GM18868 (cell line): ENCODE measurements around the gene IDH3A.
"Not testable (repeated sequence)": the region's sequence is repeated elsewhere in the genome, so short reads cannot be mapped to it uniquely, and the experiment has no call there.

Experiments used
- ATAC-seq: cut with Tn5 transposase; IDR thresholded peaks from one replicate; pipeline ENCODE4 v1.9.1; 2021; ENCODE audit warnings: mild to moderate bottlenecking, moderate library complexity; ENCODE audit not compliant: unreplicated experiment

The IDH3A gene

DNA sequence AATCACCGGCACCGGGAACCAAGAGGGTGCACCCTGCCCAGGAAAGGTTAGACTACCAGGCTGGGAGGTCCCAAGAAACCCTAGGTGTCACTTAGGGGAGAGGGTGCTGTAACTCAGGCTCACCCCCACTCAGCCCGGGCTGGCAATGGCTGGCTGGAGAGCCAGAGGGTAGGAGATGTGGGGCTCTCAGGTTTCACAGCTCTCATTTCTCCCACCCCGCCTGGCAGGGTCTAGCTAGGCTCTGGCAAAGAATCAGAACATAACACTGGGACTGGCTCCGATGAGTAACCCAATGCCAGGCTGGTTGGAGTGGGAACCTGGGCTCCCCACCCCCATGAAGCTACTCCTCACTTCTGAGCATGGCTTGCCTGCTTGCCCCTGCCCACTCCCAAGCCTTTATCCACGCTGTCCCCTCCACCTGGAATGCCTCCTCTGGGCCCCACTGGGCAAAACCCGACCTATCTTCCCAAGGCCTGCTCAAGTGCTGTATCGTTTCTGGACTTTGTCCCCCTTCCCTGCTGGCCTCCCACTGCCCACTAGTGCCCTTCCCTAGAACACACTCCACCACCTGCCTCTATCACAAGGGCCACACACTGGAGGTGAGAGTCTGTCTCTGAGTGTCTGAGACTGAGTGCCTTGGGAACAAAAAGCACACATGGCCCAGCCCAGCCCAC, 19.9 kb upstream of the IDH3A start:
- no peak for ATAC-seq

- no peak for ATAC-seq
Observed at GRCh38 chr15:78129751-78130287, 19.3 kb upstream of the IDH3A start.

DNA sequence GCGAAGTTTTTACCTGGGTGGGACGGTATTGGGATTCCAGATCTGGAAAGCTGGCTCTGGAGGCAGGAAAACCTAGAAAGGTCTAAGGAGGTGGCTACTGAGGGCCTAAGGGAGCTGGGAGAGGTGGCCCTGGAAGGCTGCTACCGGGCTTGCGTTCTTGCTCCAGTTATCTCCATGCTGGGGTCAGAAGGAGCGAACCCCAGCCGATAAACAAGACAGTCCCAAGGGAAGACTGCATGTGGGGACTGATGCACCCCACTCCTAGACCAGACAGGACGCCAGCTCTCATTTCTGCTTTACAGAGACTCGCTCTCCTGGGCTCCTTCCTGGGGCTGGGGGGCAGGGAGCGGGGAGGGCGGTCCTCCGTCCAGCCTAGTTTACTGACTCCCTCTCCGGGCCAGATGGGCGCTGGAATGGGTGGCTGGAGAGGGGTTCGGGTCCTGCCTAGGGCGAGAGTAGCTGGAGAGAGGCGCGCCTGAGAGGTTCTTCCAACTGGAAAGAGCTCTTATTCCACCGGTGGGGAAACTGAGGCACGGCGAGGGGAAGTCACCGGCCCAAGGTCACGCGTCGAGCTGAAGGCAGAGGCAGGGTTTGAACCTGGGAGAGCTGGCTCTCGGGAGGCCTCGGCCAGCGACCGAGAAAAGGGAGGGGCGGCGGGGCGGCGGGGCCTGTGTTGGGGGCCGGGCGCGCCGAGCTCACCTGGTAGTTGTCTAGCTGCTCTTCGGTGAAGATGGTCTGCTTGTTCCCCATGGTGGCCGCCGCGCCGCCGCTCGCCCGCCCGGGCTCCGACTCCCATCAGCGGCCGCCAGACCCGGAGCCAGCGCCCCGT, 18.5 kb upstream of the IDH3A start:
- peak; percentile 40 for ATAC-seq

DNA sequence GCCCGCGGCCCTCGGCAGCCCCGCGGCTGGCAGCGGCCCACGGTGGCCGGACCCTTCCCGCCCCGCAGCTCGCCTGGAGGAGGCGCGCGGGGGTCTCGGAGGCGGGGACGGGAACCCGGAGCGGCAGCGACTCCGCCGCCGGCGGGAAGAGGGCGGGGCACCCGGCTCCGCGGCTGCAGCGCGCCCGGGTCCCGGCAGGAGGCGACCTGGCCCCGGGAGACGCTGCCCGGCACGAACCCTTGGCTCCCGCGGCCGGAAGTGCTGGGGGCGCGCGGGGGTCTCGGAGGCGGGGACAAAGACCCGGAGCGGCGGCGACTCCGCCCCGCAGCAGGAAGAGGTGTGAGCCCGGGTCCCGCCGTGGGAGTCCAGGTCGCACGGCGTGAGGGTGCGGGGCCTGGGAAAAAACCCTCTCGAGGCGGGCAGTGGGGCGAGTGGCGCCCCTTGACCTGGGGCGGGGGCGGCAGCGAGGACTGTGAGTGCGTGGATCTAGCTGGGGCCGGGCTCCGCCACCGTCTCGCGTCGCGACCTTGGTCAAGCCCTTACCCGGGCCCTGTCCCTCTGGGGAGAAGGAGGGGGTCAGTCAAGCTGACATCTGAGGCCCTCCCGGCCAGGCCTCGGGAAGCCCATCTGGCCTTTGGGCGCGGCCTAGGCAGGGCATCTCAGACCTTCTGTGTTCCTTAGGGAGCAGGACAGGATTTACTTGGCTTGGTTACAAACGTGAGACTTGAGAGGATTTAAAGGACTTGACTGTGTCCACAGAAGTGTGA, 17.7 kb upstream of the IDH3A start, which contains the start of gene CIB2:
Gene CIB2 (minus strand): TSS at position 151 of the 767 bp plus-strand sequence. CDS start 230 bp downstream, outside the sequence.
- ATAC-seq, result peak; percentile 84

DNA sequence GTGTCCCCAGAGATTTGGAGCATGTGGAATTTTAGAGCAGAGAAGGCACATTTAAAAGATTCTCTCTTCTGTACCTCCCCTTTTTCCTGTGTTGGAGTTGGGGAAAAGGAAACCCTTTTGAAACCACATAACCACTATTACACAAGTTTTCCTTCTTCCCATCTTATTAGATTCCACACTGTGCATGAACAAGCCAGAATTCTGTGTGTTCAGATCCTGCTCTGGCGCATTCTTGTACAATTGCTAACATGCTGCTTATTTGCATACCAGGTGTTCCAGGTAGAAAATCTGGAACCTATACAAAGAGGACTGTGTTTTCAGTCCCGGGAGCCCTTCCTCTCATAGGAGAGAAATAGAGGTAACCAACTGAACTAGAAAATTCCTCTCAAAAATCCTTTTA, 15.4 kb upstream of the IDH3A start:
- ATAC-seq, result no peak

DNA sequence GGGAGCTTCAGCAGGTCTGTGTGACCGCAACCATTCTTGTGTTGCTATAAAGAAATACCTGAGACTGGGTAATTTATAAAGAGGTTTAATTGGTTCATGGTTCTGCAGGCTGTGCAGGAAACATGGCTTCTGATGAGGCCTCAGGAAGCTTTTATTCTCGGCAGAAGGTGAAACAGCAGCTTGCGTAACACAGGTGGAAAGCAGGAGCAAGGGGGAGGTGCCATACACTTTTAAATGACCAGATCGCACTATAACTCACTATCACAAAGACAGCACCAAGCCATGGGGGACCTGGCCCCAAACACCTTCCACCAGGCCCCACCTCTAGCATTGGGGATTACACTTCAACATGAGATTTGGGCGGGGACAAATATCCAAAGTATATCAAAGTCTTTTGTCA, 9.6 kb upstream of the IDH3A start:
- no peak for ATAC-seq

DNA sequence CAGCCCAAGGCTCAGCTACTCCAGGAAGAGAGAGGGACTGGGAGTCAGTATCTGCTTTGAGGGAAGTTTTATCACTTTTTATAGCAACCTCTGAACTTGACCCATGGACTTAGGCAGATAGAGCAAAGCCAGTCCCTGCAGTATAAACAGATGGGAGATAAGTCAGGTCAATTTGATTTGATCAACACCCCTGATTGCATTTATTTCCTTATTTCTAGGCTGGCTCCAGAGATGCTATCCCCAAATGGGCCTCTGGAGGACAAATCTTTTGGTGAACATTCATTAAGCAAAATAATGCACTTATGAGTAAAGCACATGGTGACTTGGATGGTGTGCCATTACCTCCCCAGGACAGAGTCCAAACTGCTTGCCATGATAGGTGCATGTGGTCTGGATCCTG, 8.9 kb upstream of the IDH3A start:
- no peak for ATAC-seq

DNA sequence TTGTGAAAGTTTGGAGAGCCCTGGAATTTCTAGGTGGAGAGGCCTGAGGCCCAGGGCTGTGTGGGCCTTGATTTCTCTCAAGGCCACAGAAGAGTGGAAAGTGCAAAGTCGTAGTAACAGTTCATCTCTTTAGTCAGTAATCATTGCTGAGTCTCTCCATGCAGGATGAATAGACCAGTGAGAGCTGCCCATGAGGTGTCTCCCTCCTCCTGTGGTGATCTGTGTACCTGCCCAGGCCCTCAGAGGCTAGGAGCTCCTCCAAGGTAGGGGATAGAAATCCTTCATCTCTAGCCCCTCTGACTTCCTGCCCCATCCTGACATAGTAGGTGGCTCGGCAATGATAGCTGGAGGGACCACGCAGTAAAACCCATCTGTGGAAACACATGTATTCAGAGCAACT, 6.8 kb upstream of the IDH3A start:
- no peak for ATAC-seq

- ATAC-seq, result no peak
Observed at GRCh38 chr15:78146425-78147154, 2.6 kb upstream of the IDH3A start.

DNA sequence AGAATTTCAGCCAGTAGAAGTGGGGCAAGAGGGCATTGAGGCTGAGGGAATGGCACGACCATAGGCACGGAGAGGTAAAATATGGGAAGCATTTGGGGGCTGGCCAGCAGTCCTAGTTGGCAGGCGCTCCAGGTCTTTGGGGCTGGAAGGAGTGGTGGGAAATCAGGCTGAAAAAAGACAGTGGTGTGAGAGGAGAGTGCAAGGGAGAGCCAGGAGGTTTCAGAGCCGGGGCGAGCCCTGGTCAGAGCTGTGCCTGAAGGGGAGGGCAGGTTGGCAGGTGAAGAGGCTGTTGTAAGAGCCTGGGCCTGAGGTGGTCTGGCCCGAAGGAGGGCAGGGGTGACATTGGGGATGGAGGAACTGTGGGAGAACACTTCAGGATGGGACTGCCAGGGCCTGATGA, 1.6 kb upstream of the IDH3A start:
- ATAC-seq, result no peak

DNA sequence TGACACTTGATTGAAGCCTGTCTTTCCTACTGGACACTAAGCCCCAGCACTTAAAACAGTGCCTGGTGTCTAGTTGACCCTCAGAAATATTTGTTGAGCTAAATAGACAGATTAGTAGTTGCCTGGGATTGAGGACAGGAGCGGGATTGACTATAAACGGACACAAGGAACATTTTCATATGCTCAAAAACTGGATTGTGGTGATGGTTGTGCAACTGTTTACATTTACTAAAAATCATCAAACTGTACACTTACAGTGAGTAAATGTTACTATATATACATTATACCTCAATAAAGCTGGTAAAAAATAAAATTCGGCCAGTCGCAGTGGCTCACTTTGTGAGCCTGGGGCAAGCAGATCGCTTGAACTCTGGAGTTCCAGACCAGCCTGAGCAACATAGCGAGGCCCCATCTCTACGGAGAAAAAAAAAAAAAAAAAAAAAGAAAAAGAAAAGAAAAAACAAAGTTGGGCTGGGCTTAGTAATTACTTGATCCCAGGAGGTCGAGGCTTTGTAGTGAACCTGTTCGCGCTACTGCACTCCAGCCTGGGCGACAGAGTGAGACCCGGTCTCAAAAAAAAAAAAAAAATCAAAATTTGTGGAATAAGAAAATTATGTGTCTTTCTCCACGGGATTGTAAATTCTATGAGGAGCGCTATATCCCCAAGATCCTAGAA, 632 bp upstream of the IDH3A start:
- ATAC-seq, result peak; percentile 9

DNA sequence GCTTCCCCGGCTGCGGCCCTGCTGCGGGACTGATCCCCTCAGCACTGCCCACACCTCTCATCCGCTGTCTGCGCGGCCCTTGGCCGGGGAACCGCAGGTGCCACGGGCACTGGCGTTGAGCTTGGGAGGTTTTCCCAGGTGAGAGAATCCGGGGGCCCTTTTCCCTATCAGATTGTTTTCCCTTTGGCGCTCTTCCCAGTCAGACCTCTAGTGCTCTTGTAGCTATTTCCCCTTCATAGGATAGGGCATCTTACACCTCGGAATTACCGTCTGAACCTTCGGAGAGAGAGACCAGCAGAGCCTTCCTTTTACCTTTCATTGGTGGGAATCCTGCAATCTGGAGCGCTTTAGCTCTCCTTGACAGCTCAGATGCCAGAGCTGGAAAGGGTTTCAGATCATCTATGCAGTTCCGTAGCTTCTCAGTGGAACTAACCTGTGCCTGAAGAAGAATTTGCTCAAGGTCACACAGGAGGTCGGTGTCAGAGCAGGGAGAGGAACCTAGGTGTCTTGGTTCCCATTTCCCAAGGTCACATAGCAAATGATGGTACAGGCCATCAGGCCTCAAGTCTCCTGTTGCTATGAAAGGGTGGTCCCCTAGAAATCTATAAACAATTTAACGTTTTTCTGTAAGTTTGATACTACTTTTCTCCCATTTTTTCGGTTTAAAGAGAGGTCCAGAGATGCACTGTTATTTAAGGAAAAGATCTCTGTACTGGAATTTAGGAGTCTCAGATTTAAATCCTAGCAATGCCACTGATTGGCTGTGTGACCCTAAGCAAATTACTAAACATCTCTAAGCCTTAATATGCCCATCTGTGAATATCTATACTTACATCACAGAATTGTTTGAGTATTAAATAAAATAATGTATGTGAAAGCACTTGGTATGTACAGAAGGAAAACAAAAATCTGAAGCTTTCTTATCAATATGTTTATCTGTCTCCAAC, 916 bp downstream of the IDH3A start:
- ATAC-seq, result peak; percentile 20

DNA sequence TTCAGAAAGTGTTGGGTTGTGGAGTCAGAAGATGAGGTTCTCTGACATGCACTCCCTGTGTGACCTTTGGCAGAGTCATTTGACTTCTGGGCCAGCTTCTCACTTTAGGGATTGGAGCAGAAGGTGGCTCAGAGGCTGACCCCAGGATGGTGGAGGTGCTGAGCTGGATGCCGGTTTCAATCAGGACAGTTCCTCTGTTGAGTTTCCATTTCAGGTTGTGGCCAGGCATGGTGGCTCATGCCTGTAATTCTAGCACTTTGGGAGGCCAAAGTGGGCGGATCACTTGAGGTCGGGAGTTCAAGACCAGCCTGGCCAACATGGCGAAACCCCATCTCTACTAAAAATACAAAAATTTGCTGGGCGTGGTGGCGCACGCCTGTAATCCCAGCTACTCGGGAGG, 1.9 kb downstream of the IDH3A start:
- not testable (repeated sequence) for ATAC-seq

DNA sequence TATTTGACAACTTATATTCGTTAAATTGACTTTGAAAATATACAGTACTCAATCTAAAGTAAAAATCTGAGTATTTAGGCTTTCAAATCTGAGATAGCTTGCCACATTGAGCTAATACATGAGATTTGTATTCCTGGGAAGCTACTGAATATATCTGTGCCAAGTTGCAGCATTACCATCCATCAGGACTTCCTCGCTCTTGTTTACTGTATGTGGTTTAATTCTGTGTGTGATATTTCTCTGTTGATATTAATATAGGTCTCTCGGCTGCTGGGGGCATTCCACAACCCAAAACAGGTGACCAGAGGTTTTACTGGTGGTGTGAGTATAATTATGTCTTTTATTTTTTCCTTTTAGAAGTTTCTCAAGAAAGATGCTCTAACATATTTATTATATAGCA, 5.8 kb downstream of the IDH3A start:
- no peak for ATAC-seq

DNA sequence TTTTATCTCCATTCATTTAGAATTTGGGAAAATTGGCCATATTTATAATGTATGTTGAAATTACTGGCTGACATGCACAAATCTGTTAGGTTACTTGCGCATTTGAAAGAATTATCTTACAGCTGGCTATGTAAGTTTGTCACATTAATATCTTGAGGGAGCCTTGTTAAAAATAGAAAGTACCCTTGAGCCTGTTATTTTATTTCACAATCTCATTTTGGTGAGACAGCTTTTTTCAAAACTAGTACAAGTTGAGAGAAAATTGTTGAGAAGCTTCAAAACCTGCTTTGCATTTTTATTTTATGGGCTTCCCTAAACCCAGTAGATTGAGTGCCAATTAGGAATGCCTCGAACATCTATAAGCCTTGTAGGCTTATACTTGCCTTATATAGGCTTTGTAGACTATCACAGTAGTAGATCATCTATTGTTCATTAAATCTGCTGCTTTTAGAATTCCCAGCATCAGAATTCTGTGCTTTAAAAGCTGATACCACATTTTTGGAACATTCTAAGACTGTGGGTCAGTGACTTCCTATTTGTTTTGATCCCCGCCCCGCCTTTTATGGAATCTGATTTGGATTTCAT, 6.3 kb downstream of the IDH3A start:
- ATAC-seq, result no peak

DNA sequence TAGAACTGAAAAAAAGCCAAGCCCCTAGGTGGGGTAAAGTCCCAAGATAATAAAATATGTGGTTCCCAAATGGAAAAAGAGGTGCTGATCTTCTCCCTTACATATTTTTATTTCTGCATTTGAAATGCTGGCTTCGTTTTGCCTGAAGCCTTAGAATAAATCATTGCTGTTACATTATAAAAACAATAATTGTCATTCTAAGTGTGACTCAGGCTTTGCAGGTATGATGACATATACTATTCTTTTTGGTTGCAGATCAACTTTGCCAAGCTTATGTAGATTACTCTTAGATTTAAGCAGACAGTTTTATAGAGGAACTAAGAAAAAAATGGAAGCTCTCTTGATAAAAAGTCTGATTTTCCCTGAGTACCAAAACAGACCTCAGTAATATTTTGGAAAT, 7.5 kb downstream of the IDH3A start:
- no peak for ATAC-seq

DNA sequence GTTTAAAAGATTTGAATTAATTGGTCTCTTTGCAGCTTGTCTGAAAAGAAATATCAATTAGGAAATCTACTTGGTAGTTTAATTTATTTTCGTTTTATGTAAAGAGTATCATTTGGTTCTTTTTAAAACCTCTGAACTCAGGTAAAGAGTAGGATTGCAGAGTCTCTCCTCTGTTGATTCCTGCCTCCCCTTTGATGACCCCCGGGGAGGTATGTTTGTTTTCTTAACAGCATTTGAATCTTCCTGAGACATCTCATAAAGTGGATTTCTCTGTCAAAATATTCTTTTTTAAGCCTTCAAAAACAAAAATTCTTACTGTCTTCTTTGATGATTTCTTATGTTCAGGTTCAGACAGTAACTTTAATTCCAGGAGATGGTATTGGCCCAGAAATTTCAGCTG, 8.0 kb downstream of the IDH3A start:
- no peak for ATAC-seq

DNA sequence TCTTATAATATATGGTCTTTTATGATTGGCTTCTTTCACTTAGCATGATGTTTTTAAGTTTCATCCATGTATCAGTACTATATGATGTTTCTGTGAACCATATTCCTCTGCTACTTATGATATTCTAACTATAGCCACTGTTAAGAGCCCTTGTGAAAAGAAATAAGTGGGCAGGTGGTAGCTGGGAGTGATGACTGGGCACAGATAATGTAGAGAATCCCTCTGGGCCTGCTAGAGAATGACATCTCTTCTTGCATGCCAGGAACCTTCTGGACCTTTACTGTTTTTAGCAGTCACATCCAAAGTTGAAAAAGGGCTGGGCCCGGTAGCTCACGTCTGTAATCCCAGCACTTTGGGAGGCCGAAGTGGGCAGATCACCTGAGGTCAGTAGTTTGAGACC, 10.2 kb downstream of the IDH3A start:
- no peak for ATAC-seq

DNA sequence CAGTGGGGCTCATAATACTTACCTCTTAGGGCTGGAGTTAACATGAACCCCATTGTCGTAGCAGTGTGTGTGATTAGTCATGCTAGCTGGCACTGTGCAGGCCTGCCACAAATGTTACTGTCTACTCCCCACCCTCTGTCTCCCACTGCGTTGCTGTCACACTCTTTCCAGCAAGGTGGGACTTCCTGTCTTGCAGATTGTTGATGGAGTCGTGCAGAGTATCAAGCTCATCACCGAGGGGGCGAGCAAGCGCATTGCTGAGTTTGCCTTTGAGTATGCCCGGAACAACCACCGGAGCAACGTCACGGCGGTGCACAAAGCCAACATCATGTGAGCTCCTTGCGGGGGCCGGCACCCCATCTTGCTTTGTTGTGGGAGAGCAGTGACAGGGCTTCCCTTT, 12.9 kb downstream of the IDH3A start:
- ATAC-seq, result no peak
